Brain pericyte (primary cell): ENCODE measurements around the gene PNPLA3.

Source experiments
- DNase-seq: peaks from one replicate; pipeline ENCODE4 v3.0.0-alpha.2; 2012; ENCODE audit warnings: low read depth, low spot score

The PNPLA3 gene

GRCh38 chr22:43992331-43992821, 68.8 kb downstream of the PNPLA3 start:
- no peak for DNase-seq

- DNase-seq = no peak
Observed at GRCh38 chr22:43993072-43993760, 69.6 kb downstream of the PNPLA3 start.

- DNase-seq = no peak
Observed at GRCh38 chr22:43994006-43994405, 70.4 kb downstream of the PNPLA3 start.

GRCh38 chr22:43994416-43994815, 70.8 kb downstream of the PNPLA3 start:
- no peak for DNase-seq

GRCh38 chr22:43995057-43995685, 71.6 kb downstream of the PNPLA3 start:
- no peak for DNase-seq

- DNase-seq = no peak
Observed at GRCh38 chr22:43995798-43996169, 72.2 kb downstream of the PNPLA3 start.

GRCh38 chr22:43996170-43996980, 72.8 kb downstream of the PNPLA3 start:
- DNase-seq = no peak

- no peak for DNase-seq
Observed at GRCh38 chr22:43996981-43997265, 73.3 kb downstream of the PNPLA3 start.
